Activated T-helper 9 cell treated with anti-CD3 and anti-CD28 coated beads, Interleukin-2, amount 50 U/mL, for 16 hours (primary cell): ENCODE measurements around the gene BCL11B.

ENCODE experiments used
- DNase-seq: peaks from one replicate; pipeline ENCODE4 v3.0.0-alpha.2; 2020; ENCODE audit warnings: low read depth

Gene BCL11B

DNA sequence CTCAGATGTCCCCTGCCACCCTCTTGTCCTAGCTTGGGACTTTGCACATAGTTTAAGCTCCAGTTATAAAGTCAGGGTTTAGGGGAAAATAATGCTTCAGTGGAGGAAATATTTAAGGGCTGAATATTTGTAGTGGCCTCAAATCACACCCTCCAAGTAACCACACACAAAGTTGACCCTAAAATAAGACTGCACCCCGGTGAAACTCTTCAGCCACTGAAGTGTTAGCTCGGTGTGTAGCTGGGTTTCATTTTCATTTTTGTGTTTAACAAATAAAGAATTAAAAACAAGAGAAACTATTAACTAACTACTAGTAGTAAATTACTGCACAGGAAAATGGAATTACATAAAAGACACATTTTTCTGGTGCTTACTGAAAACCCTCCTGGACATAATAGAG lies 14.8 kb upstream of the BCL11B start:
- DNase-seq, result no peak

- no peak for DNase-seq
These were observed 12.4 kb upstream of the BCL11B start for GRCh38 chr14:99284254-99285004.

DNA sequence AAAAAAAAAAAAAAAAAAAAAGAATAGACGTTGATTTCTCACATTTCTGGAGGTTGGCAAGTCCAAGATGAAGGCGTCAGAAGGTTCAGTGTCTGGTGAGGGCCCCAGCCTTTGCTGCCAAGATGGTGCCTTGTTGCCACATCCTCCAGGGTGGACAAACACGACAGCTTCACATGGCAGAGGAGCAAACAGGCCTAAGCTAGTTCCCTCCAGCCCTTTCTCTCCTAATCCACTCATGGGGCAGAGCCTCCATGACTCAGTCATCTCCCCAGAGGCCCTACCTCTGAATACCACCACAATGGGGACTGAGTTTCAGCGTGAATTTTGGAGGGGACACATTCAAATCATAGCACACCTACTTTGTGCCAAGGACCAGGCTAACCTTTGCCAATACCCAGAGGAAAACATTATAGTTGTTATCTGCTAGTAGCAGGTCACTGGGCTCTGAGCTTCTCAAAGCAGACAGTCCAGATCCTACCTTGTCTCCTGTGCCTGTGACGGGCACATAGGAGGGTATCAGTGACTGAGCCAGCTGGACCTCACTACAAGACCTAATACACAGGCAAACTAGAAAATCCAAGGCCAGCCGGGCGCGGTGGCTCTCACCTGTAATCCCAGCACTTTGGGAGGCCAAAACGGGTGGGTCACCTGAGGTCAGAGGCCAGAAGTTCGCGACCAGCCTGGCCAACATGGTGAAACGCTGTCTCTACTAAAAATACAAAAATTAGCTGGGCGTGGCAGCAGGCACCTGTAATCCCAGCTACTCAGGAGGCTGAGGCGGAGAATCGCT lies 10.5 kb upstream of the BCL11B start:
- no peak for DNase-seq

DNA sequence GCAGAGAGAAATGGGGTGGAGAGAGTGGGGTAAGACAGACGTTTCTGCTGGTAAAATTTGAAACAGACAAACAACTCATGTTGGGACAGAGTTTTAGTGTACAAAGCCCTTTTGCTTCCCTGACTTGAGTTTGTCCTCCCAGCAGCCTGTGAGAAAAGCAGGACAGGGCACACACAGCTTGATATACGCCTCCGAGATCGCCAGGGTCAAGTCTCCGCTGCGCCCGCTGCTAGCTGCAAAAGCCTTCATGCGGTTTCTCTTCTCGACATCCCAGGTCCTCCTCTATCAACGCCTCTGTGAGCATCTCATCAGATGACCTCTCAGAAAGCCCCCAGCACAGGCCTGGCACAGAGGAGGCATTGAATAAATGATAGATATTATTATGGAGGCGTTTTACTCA lies 9.4 kb upstream of the BCL11B start:
- no peak for DNase-seq

GRCh38 chr14:99280852-99281251 lies 8.9 kb upstream of the BCL11B start:
- DNase-seq, result no peak

DNA sequence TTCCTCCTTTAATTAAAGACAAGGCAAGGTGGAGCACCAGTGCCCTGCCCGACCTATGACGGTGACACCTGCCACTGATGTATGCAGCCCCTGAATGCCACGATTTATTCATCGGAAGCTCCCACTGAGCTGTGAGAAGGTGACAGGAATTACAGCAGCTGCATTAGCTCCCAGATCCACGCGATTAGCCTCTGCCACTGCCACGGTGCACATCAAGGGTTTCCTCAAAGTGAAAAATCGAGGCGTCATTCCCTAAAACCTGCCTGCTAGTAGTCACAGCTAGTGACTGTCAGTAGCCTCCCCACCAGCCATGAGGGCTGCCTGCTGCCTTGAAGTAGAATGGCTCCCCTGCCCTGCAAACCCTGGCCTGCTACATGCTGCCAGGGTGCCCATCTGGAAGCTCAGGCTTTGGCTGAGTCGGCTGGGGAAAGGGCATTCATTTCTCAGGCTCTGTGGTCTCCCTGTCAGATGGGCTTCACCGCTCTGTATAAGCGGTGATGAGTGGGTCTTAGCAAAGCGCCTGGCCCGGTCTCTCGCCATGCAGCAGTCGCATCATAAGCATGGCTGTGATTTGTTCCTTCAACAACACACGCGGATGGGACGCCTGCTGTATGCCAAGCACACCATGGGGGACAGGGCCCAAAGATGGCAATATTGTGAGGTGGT lies 8.2 kb upstream of the BCL11B start:
- no peak for DNase-seq

GRCh38 chr14:99278836-99279235 lies 6.8 kb upstream of the BCL11B start:
- no peak for DNase-seq

- no peak for DNase-seq
These were observed 5.5 kb upstream of the BCL11B start for GRCh38 chr14:99277530-99277929.

- no peak for DNase-seq
These were observed 4.5 kb upstream of the BCL11B start for GRCh38 chr14:99276482-99276881.

DNA sequence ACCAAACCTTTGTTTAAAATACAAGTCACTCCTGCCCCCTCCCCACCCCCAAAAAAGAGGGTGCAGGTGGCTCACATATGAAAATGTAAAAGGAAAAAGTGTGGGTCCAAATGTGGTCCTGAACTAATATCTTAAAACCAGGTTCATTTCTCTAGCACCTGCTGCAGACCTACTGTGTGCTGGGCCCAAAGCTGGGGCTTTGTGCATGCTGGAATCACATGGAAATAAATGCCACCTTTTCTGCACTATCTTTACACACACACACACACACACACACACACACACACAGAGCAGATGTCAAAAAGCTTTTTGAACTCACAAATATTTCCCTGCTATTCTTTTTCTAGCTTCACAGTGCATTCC lies 3.2 kb upstream of the BCL11B start:
- no peak for DNase-seq

GRCh38 chr14:99274346-99275221 lies 2.6 kb upstream of the BCL11B start:
- DNase-seq, result no peak

DNA sequence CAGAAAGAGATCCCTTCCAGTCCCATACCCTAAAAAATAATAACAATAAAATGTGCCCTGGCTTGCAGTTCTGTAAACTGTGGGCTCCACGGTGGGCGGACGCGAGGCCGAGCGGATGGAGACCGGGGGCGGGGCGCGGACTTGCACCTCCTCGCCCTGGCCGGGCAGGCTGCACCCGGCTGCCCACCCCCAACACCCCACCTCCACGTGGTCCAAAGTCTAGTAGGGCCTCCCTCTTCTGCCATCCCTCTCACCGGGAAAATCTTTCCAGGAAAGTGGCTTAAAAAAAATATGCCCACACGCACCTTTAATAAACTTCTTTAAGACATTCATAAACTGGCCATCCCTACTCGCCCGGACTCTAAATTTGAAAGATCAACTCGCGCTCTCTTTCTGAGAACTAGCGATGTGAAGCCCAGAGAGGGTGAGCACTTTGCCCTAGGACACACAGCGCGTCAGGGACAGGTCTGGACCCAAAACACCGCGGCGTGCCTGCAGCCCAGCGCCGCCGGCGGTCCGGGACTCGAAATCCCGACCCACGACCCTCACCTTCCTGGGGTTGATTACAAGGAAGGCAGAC lies 1.9 kb upstream of the BCL11B start:
- DNase-seq, result no peak

GRCh38 chr14:99272899-99273765 lies 1.1 kb upstream of the BCL11B start:
- DNase-seq, result no peak

DNA sequence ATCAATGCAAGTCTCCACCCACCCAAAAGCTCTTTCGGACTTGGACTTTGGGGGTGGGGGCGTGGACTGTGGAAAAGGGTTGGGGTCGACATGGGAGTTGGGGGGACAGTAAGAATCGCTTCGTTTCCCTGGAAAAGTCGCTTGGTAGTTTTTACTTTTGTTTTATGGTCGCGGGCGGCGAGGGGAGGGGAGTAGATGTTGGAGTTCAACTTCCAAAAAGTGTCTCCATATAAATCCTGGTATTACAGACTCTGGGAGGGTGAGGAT lies 568 bp upstream of the BCL11B start:
- DNase-seq, result no peak

GRCh38 chr14:99271221-99271941 lies 616 bp downstream of the BCL11B start:
- no peak for DNase-seq

- DNase-seq, result no peak
These were observed 1.4 kb downstream of the BCL11B start for GRCh38 chr14:99270458-99271220.

GRCh38 chr14:99268810-99269707 lies 2.9 kb downstream of the BCL11B start:
- DNase-seq, result no peak
